ENCODE measurements around the gene UBTD1. TPM values are rescaled to one million over a fixed set of nuclear protein-coding genes. Genes with fewer than 3 reads are reported as not detected.

The UBTD1 gene
- total and polyA plus RNA-seq, 12 donors = 1.4 to 24.2 (median 13.4) TPM

GRCh38 chr10:97490592-97490991 lies 8.1 kb upstream of the UBTD1 start:
- peaks cover 0 to 4% of the 10 kb centered on the region in 2 donors for H3K36me3 ChIP-seq (replicated peaks in 1 of 2)
- H3K4me1 ChIP-seq (replicated peaks in 1 of 2) = peaks cover 7 to 35% of the 10 kb centered on the region in 2 donors
- H3K27ac ChIP-seq = peak overlapping the region in 2 of 5 donors; percentile 11 to 45
- intact Hi-C loops (cut with DNase I) = no loop called here
- 63 to 71% (median 68%) methylated on average over 1 to 2 of the region's 2 CpGs for WGBS, 4 donors
- no peaks in the 10 kb centered on the region for H3K9me3 ChIP-seq (replicated peaks in 1 of 3)
- H3K4me3 ChIP-seq = no peak overlapping the region
- no peaks in the 10 kb centered on the region for H3K27me3 ChIP-seq
- peak in 2 of 7 donors; percentile 29 to 53 for DNase-seq
- TF ChIP-seq CTCF (IDR thresholded peaks at IDR 0.05) (no peak), POLR2A (IDR thresholded peaks at IDR 0.05) (no peak)

- 46 to 60% (median 54%) methylated on average over 2 of the region's 2 CpGs for WGBS, 4 donors
- intact Hi-C loops (cut with DNase I) = no loop called here
- no peak overlapping the region for H3K4me3 ChIP-seq
- no peaks in the 10 kb centered on the region for H3K27me3 ChIP-seq
- no peak for DNase-seq
- TF ChIP-seq POLR2A (IDR thresholded peaks at IDR 0.05) = no peak
- TF ChIP-seq CTCF (IDR thresholded peaks at IDR 0.05) = no peak
- H3K4me1 ChIP-seq (replicated peaks in 1 of 2) = peaks cover 7 to 53% of the 10 kb centered on the region in 2 donors
- no peaks in the 10 kb centered on the region for H3K36me3 ChIP-seq (replicated peaks in 1 of 2)
- no peaks in the 10 kb centered on the region for H3K9me3 ChIP-seq (replicated peaks in 1 of 3)
- H3K27ac ChIP-seq = peak overlapping the region in 2 of 5 donors; percentile 2 to 68
Measured at GRCh38 chr10:97494151-97494550, 4.6 kb upstream of the UBTD1 start.

- Histone ChIP-seq H3K4me3 (no peak overlapping the region), H3K36me3 (replicated peaks in 1 of 2) (no peaks in the 10 kb centered on the region), H3K27me3 (no peaks in the 10 kb centered on the region), H3K9me3 (replicated peaks in 1 of 3) (no peaks in the 10 kb centered on the region), H3K4me1 (replicated peaks in 1 of 2) (peaks cover 10 to 48% of the 10 kb centered on the region in 2 donors), H3K27ac (peak overlapping the region in 2 of 5 donors; percentile 15 to 68)
- intact Hi-C loops (cut with DNase I) = no loop called here
- no peak for TF ChIP-seq POLR2A (IDR thresholded peaks at IDR 0.05)
- no peak for TF ChIP-seq CTCF (IDR thresholded peaks at IDR 0.05)
- DNase-seq = no peak
- WGBS, 4 donors = 32 to 44% (median 41%) methylated on average over 7 of the region's 7 CpGs
Measured at GRCh38 chr10:97494863-97495506, 3.7 kb upstream of the UBTD1 start.

- WGBS, 4 donors = 0 to 1% (median 0%) methylated on average over 17 to 22 of the region's 22 CpGs
- Histone ChIP-seq H3K4me3 (peak overlapping the region; percentile 74 to 85 (median 82)), H3K4me1 (replicated peaks in 1 of 2) (peaks cover 10 to 46% of the 10 kb centered on the region in 2 donors), H3K27ac (peak overlapping the region; percentile 82 to 93 (median 89)), H3K36me3 (replicated peaks in 1 of 2) (no peaks in the 10 kb centered on the region), H3K9me3 (replicated peaks in 1 of 3) (no peaks in the 10 kb centered on the region), H3K27me3 (no peaks in the 10 kb centered on the region)
- peak; percentile 72 to 93 (median 83) for DNase-seq
- intact Hi-C loops (cut with DNase I) = no loop called here
- TF ChIP-seq POLR2A (IDR thresholded peaks at IDR 0.05) (no peak), CTCF (IDR thresholded peaks at IDR 0.05) (no peak)
Measured at GRCh38 chr10:97497572-97498075, 1.1 kb upstream of the UBTD1 start.
